K562 (cell line): Measurements from ENCODE around the gene CTAG2. TPM values are rescaled to one million over a fixed set of nuclear protein-coding genes. Genes with fewer than 3 reads are reported as not detected.
A peak's percentile ranks its signal among the peaks of the same experiment; 100 is the strongest.

Experiments
- ATAC-seq: fragments of 200-7000 bp; cut with Tn5 transposase; 3 replicates; pipeline ENCODE4 v1.9.1; 2020; ENCODE audit warnings: moderate library complexity
- BruUV-seq: library from RNA; stranded (reverse); fragments of 400-500 nt; replicated peaks from 2 replicates; lab custom pipeline; 2021; lab: Mats Ljungman, UMichigan
- CTCF ChIA-PET: fragments of 300-600 bp; formaldehyde crosslinking; extraction: SDS; loops from one replicate; lab custom pipeline; 2021; ENCODE audit warnings: low intra/inter-chr PET ratio; lab: Yijun Ruan, JAX
- POLR2A ChIA-PET: fragments of 300-600, 350-650 bp; sonication (Branson Sonifier 250); formaldehyde crosslinking; extraction: SDS; loops from one replicate; lab custom pipeline; 2021; ENCODE audit warnings: antibody characterized with exemption, inconsistent platforms; lab: Yijun Ruan, JAX
- DNase-seq, 4 experiments: peaks; one replicate each; pipeline versions ENCODE4 v3.0.0 to v3.0.0-alpha.2; 2011 to 2018; ENCODE audit warnings: low spot score in 3 of 4, mixed read lengths in 3 of 4; ENCODE audit errors: extremely low read depth in 1 of 4
- FAIRE-seq: peaks from 2 replicates; lab custom pipeline; 2011; peaks lifted over from hg19 to GRCh38; lab: Jason Lieb, UNC
- H2AFZ ChIP-seq: 2 replicates; pipeline ENCODE4 v1.6.0; 2011; ENCODE audit warnings: low read depth, low read length, control low read depth, inconsistent platforms
- H3K27ac ChIP-seq: fragments of 200-600 bp; 3 replicates; pipeline ENCODE4 v1.8.0; 2011; ENCODE audit warnings: low read depth, mild to moderate bottlenecking, control low read depth, inconsistent platforms, low read length, moderate library complexity, mixed read lengths; ENCODE audit errors: extremely low read depth
- H3K27me3 ChIP-seq, 2 experiments: fragments of 300-600 bp in 1 of 2; 2 replicates in 1 of 2; 3 replicates in 1 of 2; pipeline versions ENCODE4 v1.6.0 to v1.8.0; 2011; ENCODE audit warnings: inconsistent platforms in 2 of 2, low read length in 2 of 2, mild to moderate bottlenecking in 1 of 2, mixed read lengths in 1 of 2, moderate library complexity in 1 of 2; ENCODE audit not compliant: control insufficient read depth in 2 of 2, insufficient read depth in 2 of 2
- H3K36me3 ChIP-seq: fragments of 300-600 bp; 3 replicates; pipeline ENCODE4 v1.8.0; 2011; ENCODE audit warnings: mild to moderate bottlenecking, low read length, inconsistent platforms; ENCODE audit not compliant: control insufficient read depth, insufficient read depth
- H3K4me1 ChIP-seq, 2 experiments: fragments of 200-600 bp in 1 of 2; replicated peaks in 1 of 2; 2 replicates in 1 of 2; 3 replicates in 1 of 2; pipeline versions ENCODE4 v1.5.1 to v1.8.0; 2011; ENCODE audit warnings: inconsistent platforms in 2 of 2, low read length in 2 of 2, mild to moderate bottlenecking in 1 of 2, mixed read lengths in 1 of 2, moderate library complexity in 1 of 2; ENCODE audit not compliant: control insufficient read depth in 2 of 2, insufficient read depth in 2 of 2
- H3K4me2 ChIP-seq: 2 replicates; pipeline ENCODE4 v1.6.1; 2011; ENCODE audit warnings: low read length, control low read depth, inconsistent platforms, mixed read lengths; ENCODE audit not compliant: insufficient read depth
- H3K4me3 ChIP-seq: fragments of 200-600 bp; sonication (generic), shearing (Covaris generic); 2 replicates; pipeline ENCODE4 v1.5.1; 2016; ENCODE audit warnings: control low read depth, inconsistent platforms
- H3K79me2 ChIP-seq: fragments of 200-600 bp; 3 replicates; pipeline ENCODE4 v1.8.0; 2011; ENCODE audit warnings: low read length, inconsistent platforms; ENCODE audit not compliant: control insufficient read depth, insufficient read depth
- H3K9ac ChIP-seq, 2 experiments: 2 replicates each; pipeline versions ENCODE4 v1.6.0 to v1.6.1; 2011; ENCODE audit warnings: low read depth in 2 of 2, low read length in 2 of 2, control low read depth in 1 of 2, inconsistent platforms in 1 of 2, mild to moderate bottlenecking in 1 of 2, mixed read lengths in 1 of 2; ENCODE audit not compliant: insufficient read depth in 1 of 2
- H3K9me1 ChIP-seq: one replicate; pipeline ENCODE4 v1.6.0; 2011; ENCODE audit warnings: inconsistent platforms, mild to moderate bottlenecking, low read length, moderate library complexity; ENCODE audit not compliant: control insufficient read depth, insufficient read depth
- H3K9me3 ChIP-seq: replicated peaks from 2 replicates; pipeline ENCODE4 v1.5.1; 2011; ENCODE audit warnings: low read depth, low read length, inconsistent platforms; ENCODE audit not compliant: control insufficient read depth, insufficient read depth
- H4K20me1 ChIP-seq: replicated peaks from 2 replicates; pipeline ENCODE4 v1.6.1; 2011; ENCODE audit warnings: low read length, inconsistent platforms, mixed read lengths; ENCODE audit not compliant: control insufficient read depth, insufficient read depth
- C11orf30 ChIP-seq: fragments of 450-650 bp; IDR thresholded peaks from 2 replicates; pipeline ENCODE4 v1.6.1; 2016; ENCODE audit warnings: low read depth, mild to moderate bottlenecking
- DMBX1 ChIP-seq: fragments of 250-450 bp; sonication (Bioruptor Pico); IDR thresholded peaks from 2 replicates; pipeline ENCODE4 v1.8.0; 2022; ENCODE audit warnings: inconsistent platforms, mild to moderate bottlenecking, moderate library complexity, borderline replicate concordance
- ETV5 ChIP-seq: sonication (generic); formaldehyde crosslinking; IDR thresholded peaks from 2 replicates; pipeline ENCODE4 v1.4.0; 2020; ENCODE audit warnings: low read depth, mild to moderate bottlenecking, missing genetic modification reagents
- GMEB1 ChIP-seq: fragments of 250-450 bp; sonication (Bioruptor Pico); IDR thresholded peaks from 2 replicates; pipeline ENCODE4 v1.4.0; 2020; ENCODE audit warnings: mild to moderate bottlenecking
- HDAC6 ChIP-seq: IDR thresholded peaks from 2 replicates; pipeline ENCODE4 v1.6.1; 2012; ENCODE audit warnings: low read depth, mild to moderate bottlenecking, control low read depth, inconsistent platforms, low read length, moderate library complexity
- MAFF ChIP-seq: IDR thresholded peaks from 2 replicates; pipeline ENCODE4 v1.6.1; 2012; ENCODE audit warnings: low read length, improper control_type of control experiment
- MAFG ChIP-seq: fragments of 450-650 bp; conservative IDR thresholded peaks from 2 replicates; pipeline ENCODE4 v1.6.1; 2016; ENCODE audit warnings: missing genetic modification characterization, missing compliant biosample characterization
- MAFK ChIP-seq: IDR thresholded peaks from 2 replicates; pipeline ENCODE4 v1.6.1; 2011; ENCODE audit warnings: low read length, improper control_type of control experiment
- MTF1 ChIP-seq: fragments of 250-450 bp; sonication (Bioruptor Pico); IDR thresholded peaks from 2 replicates; pipeline ENCODE4 v1.9.0; 2021; ENCODE audit warnings: moderate library complexity, mild to moderate bottlenecking, inconsistent platforms, borderline replicate concordance
- NR4A1 ChIP-seq, 2 experiments: fragments of 250-450 bp in 1 of 2; fragments of 450-650 bp in 1 of 2; sonication (Bioruptor Pico) in 1 of 2; IDR thresholded peaks; 2 replicates each; pipeline versions ENCODE4 v1.4.0 to v1.6.1; 2016 to 2020; ENCODE audit warnings: mild to moderate bottlenecking in 2 of 2, missing compliant biosample characterization in 1 of 2, missing genetic modification characterization in 1 of 2, moderate library complexity in 1 of 2
- SOX6 ChIP-seq: fragments of 450-650 bp; IDR thresholded peaks from 2 replicates; pipeline ENCODE4 v1.6.1; 2014; ENCODE audit warnings: mild to moderate bottlenecking
- SRSF7 ChIP-seq: fragments of 200-400 bp; formaldehyde crosslinking; optimal IDR thresholded peaks from 2 replicates; pipeline ENCODE3; 2017; ENCODE audit warnings: mild to moderate bottlenecking, low read depth, low read length
- ZNF316 ChIP-seq: fragments of 450-650 bp; IDR thresholded peaks from 2 replicates; pipeline ENCODE4 v1.6.1; 2016
- ZNF354B ChIP-seq: fragments of 250-450 bp; sonication (Bioruptor Pico); IDR thresholded peaks from 2 replicates; pipeline ENCODE4 v1.4.0; 2020
- ZNF668 ChIP-seq: fragments of 250-450 bp; sonication (Bioruptor Pico); IDR thresholded peaks from 2 replicates; pipeline ENCODE4 v1.8.0; 2022; ENCODE audit warnings: mild to moderate bottlenecking, inconsistent platforms
- ZNF740 ChIP-seq, 3 experiments: fragments of 200-800 bp in 1 of 3; sonication (Bioruptor generic) in 1 of 3; sonication (generic) in 1 of 3; formaldehyde crosslinking in 1 of 3; IDR thresholded peaks; 2 replicates each; pipeline versions ENCODE4 v1.6.1 to v1.8.0; 2016 to 2022; ENCODE audit warnings: mild to moderate bottlenecking in 2 of 3, missing compliant biosample characterization in 2 of 3, missing genetic modification characterization in 2 of 3, missing genetic modification reagents in 1 of 3
- WGBS: fragments of 100-300 bp; shearing (Covaris generic); methylation state at CpG from one replicate; pipeline ENCODE4 v1.1.6; 2016; ENCODE audit warnings: low coverage, mixed read lengths; ENCODE audit not compliant: insufficient coverage; ENCODE audit errors: missing lambda C conversion rate; 5-methylcytosine and 5-hydroxymethylcytosine counted together
- in situ Hi-C: fragments of 300-500 bp; cut with MboI; formaldehyde crosslinking; loops from 4 replicates; pipeline ENCODE4 v1.15.0; 2018; ENCODE audit warnings: inconsistent platforms, mixed read lengths
- intact Hi-C: fragments of 100-400 bp; cut with micrococcal nuclease; formaldehyde crosslinking; loops from 2 replicates; pipeline ENCODE4 v1.14.2; 2022
- polyA plus RNA-seq, 8 experiments: library from polyadenylated mRNA; depleted of rRNA in 4 of 8; stranded (reverse) in 5 of 8; unstranded in 3 of 8; fragments of >200 nt; fragmentation: Nextera tagmentation in 2 of 8; fragmentation: Illumina TruSeq in 1 of 8; extraction: Ambion mirVana in 2 of 8; extraction: Trizol in 1 of 8; gene quantifications; 2 replicates each; pipeline versions ENCODE4 v1.2.1 to v1.2.3, GENCODE V29; 2011 to 2014; ENCODE audit warnings: inconsistent platforms in 1 of 8, missing spikeins in 1 of 8
- total RNA-seq, 7 experiments: library from RNA; depleted of rRNA in 6 of 7; stranded (reverse); fragments of >200 nt in 6 of 7; fragmentation: Illumina TruSeq in 2 of 7; extraction: Trizol in 2 of 7; gene quantifications; 2 replicates each; pipeline versions ENCODE4 v1.2.1 to v1.2.3, GENCODE V29; 2011 to 2021; ENCODE audit warnings: low replicate concordance in 1 of 7
- TF ChIP-seq, protein P1 (sequence below): fragments of 450-650 bp; IDR thresholded peaks from 2 replicates; pipeline ENCODE4 v1.7.0; 2016; ENCODE audit warnings: borderline replicate concordance

The CTAG2 gene
- total and polyA plus RNA-seq, 9 of the 15 experiments (the other 6 are each of a cell fraction or from before 2014, with no cell fraction given): 1.7 to 63.0 (median 18.8) TPM

DNA sequence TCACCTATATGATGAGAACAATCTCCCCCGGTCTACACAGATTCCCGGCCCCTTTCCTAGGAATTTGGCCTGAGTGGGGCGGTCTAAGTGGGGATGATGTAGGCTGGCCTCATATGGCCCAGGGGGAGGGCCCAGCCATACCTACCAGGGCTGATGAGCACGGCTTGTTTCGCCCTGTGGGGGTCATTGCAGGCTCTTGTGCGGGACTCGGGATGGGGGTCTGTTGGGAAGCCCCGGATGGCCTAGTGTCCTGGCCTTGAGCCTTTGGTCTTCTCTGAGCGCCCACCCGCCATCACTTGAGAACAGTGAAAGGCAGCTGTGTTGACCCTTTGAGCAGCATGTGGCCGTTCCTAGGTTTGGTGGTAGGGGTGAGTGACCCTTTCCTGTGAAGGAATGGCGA lies 4.8 kb upstream of the CTAG2 start (continued):
- TF ChIP-seq ETV5 (CRISPR knock-in tag) (no peak), SRSF7 (no peak)

- Histone ChIP-seq H3K27me3 (peaks cover 2 to 28% of the 10 kb centered on the region in 2 experiments; a peak in 3 of 5 replicates), H3K9ac (no peak overlapping the region), H3K4me3 (no peak overlapping the region), H3K9me1 (no peaks in the 10 kb centered on the region), H4K20me1 (no peaks in the 10 kb centered on the region), H3K4me1 (peaks cover 0 to 7% of the 10 kb centered on the region in 2 experiments; a peak in 2 of 5 replicates), H3K36me3 (no peaks in the 10 kb centered on the region), H3K27ac (no peak overlapping the region), H3K79me2 (no peaks in the 10 kb centered on the region; the same call in 2 of the 3 replicates), H3K9me3 (no peaks in the 10 kb centered on the region), H2AFZ (no peak overlapping the region), H3K4me2 (no peak overlapping the region)
- ChIA-PET CTCF (no interaction called here), POLR2A (no interaction called here)
- in situ Hi-C loops (loop anchor here (10.0 kb wide), 1 partner anchor 73 kb away; the partner anchor contains the start of gene CTAG1A), intact Hi-C loops (no loop called here)
- WGBS: 16% methylated on average over 8 of the region's 15 CpGs
- no TSS peak for BruUV-seq
- no peak for FAIRE-seq
- no peak for DNase-seq
- no peak for ATAC-seq
- TF ChIP-seq MAFG (tag) (peak; percentile 30; the same call in 1 of the 2 replicates), MTF1 (no peak), C11orf30 (peak; percentile 53; the same call in 1 of the 2 replicates), ZNF668 (CRISPR knock-in tag) (no peak), SOX6 (no peak), ZNF740 (CRISPR knock-in tag; IDR thresholded peaks at IDR 0.05) (no peak), ZNF740 (tag; IDR thresholded peaks at IDR 0.05) (no peak), MAFK (peak; percentile 31; the same call in 1 of the 2 replicates), DMBX1 (CRISPR knock-in tag) (no peak), GMEB1 (CRISPR knock-in tag) (no peak), ZNF354B (CRISPR knock-in tag) (no peak), HDAC6 (no peak), NR4A1 (CRISPR knock-in tag; IDR thresholded peaks at IDR 0.05) (no peak), NR4A1 (tag; IDR thresholded peaks at IDR 0.05) (no peak), MAFF (peak; percentile 58), ZNF316 (peak; percentile 77)
- TF ChIP-seq, protein P1, sequence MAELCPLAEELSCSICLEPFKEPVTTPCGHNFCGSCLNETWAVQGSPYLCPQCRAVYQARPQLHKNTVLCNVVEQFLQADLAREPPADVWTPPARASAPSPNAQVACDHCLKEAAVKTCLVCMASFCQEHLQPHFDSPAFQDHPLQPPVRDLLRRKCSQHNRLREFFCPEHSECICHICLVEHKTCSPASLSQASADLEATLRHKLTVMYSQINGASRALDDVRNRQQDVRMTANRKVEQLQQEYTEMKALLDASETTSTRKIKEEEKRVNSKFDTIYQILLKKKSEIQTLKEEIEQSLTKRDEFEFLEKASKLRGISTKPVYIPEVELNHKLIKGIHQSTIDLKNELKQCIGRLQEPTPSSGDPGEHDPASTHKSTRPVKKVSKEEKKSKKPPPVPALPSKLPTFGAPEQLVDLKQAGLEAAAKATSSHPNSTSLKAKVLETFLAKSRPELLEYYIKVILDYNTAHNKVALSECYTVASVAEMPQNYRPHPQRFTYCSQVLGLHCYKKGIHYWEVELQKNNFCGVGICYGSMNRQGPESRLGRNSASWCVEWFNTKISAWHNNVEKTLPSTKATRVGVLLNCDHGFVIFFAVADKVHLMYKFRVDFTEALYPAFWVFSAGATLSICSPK: no peak
These were observed 3.9 kb upstream of the CTAG2 start for GRCh38 chrX:154657226-154657805.
